GM12872 (cell line): ENCODE data around the gene RNF135.
A peak's percentile ranks its signal among the peaks of the same experiment; 100 is the strongest.

Experiments used
- TF ChIP-seq, protein P1 (sequence below): IDR thresholded peaks from 3 replicates; pipeline ENCODE4 v1.5.1; 2011; ENCODE audit warnings: low read depth, mild to moderate bottlenecking, low read length, moderate library complexity; ENCODE audit not compliant: insufficient read depth

RNF135 gene, protein sequence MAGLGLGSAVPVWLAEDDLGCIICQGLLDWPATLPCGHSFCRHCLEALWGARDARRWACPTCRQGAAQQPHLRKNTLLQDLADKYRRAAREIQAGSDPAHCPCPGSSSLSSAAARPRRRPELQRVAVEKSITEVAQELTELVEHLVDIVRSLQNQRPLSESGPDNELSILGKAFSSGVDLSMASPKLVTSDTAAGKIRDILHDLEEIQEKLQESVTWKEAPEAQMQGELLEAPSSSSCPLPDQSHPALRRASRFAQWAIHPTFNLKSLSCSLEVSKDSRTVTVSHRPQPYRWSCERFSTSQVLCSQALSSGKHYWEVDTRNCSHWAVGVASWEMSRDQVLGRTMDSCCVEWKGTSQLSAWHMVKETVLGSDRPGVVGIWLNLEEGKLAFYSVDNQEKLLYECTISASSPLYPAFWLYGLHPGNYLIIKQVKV

DNA sequence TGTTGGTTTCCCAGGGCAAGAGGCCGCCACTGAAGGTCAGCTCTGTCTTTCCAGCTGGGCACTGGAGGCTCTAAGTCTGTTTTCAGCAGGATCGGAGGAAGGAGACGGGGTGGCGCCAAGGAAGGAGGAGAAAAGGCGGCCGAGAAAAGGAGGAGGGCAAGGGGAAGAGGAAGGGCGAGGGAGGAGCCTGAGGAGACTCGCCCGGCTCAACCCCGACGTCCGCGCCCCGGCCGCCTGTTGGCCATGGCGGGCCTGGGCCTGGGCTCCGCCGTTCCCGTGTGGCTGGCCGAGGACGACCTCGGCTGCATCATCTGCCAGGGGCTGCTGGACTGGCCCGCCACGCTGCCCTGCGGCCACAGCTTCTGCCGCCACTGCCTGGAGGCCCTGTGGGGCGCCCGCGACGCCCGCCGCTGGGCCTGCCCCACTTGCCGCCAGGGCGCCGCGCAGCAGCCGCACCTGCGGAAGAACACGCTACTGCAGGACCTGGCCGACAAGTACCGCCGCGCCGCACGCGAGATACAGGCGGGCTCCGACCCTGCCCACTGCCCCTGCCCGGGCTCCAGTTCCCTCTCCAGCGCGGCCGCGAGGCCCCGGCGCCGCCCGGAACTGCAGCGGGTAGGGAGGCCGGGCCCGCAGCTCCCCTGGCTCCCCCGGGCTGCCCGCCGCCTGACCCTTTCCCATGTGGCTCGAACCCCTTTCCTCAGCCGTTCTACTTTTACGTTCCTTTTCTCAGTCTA, at the start of gene RNF135:
TSS of gene RNF135 (plus strand) at position 209 of the 737 bp plus-strand sequence. CDS start at position 244, 35 bp downstream.
- TF ChIP-seq, protein P1, sequence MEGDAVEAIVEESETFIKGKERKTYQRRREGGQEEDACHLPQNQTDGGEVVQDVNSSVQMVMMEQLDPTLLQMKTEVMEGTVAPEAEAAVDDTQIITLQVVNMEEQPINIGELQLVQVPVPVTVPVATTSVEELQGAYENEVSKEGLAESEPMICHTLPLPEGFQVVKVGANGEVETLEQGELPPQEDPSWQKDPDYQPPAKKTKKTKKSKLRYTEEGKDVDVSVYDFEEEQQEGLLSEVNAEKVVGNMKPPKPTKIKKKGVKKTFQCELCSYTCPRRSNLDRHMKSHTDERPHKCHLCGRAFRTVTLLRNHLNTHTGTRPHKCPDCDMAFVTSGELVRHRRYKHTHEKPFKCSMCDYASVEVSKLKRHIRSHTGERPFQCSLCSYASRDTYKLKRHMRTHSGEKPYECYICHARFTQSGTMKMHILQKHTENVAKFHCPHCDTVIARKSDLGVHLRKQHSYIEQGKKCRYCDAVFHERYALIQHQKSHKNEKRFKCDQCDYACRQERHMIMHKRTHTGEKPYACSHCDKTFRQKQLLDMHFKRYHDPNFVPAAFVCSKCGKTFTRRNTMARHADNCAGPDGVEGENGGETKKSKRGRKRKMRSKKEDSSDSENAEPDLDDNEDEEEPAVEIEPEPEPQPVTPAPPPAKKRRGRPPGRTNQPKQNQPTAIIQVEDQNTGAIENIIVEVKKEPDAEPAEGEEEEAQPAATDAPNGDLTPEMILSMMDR: peak; percentile 33; the same call in 2 of the 3 replicates

DNA sequence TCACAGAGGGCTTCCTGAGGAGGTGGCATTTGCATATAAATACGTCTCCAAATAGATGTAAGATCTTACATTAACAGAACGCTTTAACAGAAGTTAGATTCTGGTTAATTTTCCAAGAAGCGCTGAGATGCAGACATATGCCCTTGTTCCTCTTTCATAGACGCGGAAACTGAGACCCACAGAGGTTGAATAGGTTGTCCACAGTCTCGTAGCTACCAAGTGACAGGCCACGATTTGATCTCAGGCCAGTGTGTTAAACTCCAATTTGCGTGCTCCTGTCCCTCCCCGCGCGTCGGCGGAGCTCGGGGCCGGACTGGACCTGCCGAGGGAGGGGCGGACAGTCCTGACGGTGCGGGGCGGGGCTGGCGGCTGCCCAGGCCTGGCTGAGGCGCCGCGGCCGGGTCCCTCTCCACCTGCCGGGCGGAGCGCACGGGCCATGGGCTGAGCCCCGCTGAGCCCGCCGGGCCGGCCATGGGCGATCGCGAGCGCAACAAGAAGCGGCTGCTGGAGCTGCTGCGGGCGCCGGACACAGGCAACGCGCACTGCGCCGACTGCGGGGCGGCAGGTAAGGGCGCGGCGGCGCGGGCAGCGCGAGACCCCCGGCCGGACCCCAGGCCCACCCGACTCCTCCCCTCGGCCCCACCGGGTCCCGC, 49.2 kb upstream of the RNF135 start, which contains the start of gene ADAP2:
TSS of gene ADAP2 (plus strand) at position 402 of the 653 bp plus-strand sequence. CDS start at position 472, 70 bp downstream.
- TF ChIP-seq, protein P1: no peak

DNA sequence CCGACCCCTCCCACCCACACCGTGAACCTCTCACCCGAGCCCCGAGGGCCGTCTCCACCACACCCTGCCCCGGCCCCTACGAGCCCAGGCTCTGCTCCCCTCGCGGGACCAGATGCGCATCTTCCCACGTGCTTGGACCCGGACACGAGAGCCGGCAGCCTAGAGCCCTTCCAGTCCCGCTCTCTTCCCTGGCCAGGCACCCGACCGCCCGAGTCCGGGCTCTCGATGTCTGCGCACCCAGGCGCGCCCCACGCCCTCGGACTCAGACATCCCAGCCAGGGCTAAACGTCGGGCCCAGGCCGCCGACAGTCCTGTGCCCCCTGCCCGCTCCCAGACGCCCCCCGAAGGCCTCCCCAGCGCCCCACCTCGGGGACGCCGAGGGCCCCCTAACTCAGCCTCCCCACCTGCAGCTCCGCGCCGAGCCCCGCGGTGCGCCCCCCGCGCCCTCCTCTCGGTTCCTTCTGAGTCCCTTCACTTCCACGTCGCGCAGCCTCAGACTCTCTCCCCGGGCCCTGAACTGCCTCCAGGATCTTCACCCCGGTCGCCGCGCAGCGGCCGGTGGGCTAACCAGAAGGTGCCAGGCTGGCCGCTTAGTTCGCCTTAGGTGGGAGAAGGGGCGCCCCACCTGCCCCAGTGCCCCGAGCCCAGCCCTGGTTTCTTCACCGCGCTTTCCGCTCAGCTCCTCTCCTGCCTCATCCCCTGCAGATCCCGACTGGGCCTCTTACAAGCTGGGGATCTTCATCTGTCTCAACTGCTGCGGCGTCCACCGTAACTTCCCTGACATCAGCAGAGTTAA, 48.4 kb upstream of the RNF135 start:
- TF ChIP-seq, protein P1: no peak

DNA sequence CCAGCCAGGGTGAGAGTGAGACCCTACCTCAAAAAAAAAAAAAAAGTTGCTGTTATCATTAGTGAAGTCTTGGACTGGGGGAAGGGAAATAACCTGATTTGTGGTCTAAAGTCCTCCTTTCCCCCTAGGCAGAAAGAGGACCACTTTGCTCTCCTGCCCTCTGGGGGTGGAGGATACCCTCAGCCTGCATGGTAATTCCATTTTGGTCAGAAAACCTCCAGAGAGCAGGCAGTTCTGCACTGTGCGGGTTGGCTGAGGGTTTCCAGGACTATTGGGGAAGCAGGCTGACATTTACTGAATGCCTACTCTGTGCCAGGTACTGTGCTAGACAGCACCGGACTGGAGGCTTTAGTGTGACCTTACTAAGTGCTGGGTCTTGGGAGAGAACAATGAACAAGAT, 46.5 kb upstream of the RNF135 start:
- TF ChIP-seq, protein P1: no peak

DNA sequence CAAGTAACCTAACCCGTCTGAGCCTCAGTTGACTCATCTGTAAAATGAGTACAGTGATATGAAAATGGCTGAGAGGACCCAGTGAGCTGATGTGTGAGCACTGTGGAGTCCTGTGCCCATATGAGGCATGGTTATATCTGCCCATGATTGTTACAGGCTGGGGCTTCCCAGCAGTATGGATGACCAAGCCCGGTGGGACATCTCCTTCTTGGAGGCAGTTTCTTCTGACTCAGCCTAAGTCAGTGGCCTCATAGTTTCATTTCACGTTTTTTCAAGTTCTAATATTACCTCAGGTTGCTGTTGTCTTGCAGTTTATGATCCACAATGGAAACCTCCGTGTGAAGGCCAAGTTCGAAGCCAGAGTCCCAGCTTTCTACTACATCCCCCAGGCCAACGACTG, 44.3 kb upstream of the RNF135 start:
- TF ChIP-seq, protein P1: no peak

DNA sequence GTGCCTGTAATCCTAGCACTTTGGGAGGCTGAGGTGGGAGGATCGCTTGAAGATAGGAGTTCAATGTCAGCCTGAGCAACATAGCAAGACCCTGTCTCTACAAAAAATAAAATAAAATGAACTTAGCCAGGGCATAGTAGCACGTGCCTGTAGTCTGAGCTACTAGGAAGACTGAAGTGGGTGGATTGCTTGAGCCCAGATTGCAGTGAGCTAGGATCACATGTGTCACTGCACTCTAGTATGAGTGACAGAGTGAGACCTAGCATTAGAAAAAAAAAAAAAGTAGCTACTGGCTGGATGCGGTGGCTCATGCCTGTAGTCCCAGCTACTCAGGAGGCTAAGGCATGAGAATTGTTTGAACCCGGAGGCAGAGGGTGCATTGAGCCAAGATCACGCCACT, 43.1 kb upstream of the RNF135 start:
- TF ChIP-seq, protein P1: no peak

DNA sequence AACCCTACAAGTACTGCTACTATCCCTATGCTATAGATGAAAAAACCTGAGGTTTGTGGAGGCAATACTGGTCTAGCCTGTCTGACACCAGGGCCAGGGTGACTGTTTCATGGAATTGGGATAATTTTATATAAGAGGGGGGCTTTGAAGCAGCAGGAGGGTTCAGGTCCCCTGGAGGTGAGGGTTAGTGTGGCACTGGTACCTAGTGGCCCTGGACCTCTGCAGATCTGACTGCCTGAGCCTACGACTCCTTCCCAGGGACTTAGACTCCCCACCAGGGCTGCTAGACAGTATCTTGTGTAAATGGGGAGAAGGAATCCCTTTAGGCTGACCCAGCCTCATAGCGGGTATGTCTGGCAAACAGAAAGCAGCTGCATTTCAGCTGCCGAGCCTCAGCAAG, 42.3 kb upstream of the RNF135 start:
- TF ChIP-seq, protein P1: no peak
